ENCODE measurements around the gene MYB. TPM values are rescaled to one million over a fixed set of nuclear protein-coding genes. Genes with fewer than 3 reads are reported as not detected.
A peak's percentile ranks its signal among the peaks of the same experiment; 100 is the strongest.
"Not testable (repeated sequence)": the region's sequence is repeated elsewhere in the genome, so short reads cannot be mapped to it uniquely, and the experiment has no call there.

MYB gene
- 10 to 100 TPM; 36.6 to 37.2 TPM for total RNA-seq

- peak; percentile 87 for DNase-seq
- H3K36me3 Mint-ChIP-seq: peaks cover 21% of the 10 kb centered on the region
- peaks cover 42% of the 10 kb centered on the region for H3K4me1 Mint-ChIP-seq
- no peaks in the 10 kb centered on the region for H3K27me3 Mint-ChIP-seq
- H3K4me3 Mint-ChIP-seq: peak within 1 kb of the TSS; percentile 97
- peaks cover 1% of the 10 kb centered on the region for H3K9me3 Mint-ChIP-seq
- H3K27ac Mint-ChIP-seq: peak within 1 kb of the TSS; percentile 98
These were observed at the start of gene MYB for GRCh38 chr6:135180542-135181332. MYB (plus strand) TSS chr6:135181308; CDS start chr6:135181514, 206 bp downstream.

- Mint-ChIP-seq H3K27ac (no peak overlapping the region), H3K9me3 (no peaks in the 10 kb centered on the region), H3K4me3 (no peak overlapping the region), H3K27me3 (no peaks in the 10 kb centered on the region), H3K36me3 (peaks cover 2% of the 10 kb centered on the region), H3K4me1 (peaks cover 55% of the 10 kb centered on the region)
- no peak for DNase-seq
These were observed 48.3 kb upstream of the MYB start for GRCh38 chr6:135132776-135133175.

GRCh38 chr6:135135835-135136234 is 45.3 kb upstream of the MYB start:
- peak overlapping the region; percentile 22 for H3K27ac Mint-ChIP-seq
- no peak overlapping the region for H3K4me3 Mint-ChIP-seq
- DNase-seq: no peak
- no peaks in the 10 kb centered on the region for H3K9me3 Mint-ChIP-seq
- no peaks in the 10 kb centered on the region for H3K36me3 Mint-ChIP-seq
- H3K27me3 Mint-ChIP-seq: no peaks in the 10 kb centered on the region
- peaks cover 39% of the 10 kb centered on the region for H3K4me1 Mint-ChIP-seq

- Mint-ChIP-seq H3K4me3 (no peak overlapping the region), H3K36me3 (no peaks in the 10 kb centered on the region), H3K9me3 (no peaks in the 10 kb centered on the region), H3K27ac (no peak overlapping the region), H3K4me1 (peaks cover 39% of the 10 kb centered on the region), H3K27me3 (no peaks in the 10 kb centered on the region)
- no peak for DNase-seq
These were observed 43.3 kb upstream of the MYB start for GRCh38 chr6:135137826-135138225.

GRCh38 chr6:135141182-135141581 is 39.9 kb upstream of the MYB start:
- Mint-ChIP-seq H3K4me3 (no peak overlapping the region), H3K27ac (no peak overlapping the region), H3K9me3 (peaks cover 3% of the 10 kb centered on the region), H3K36me3 (peaks cover 4% of the 10 kb centered on the region), H3K27me3 (no peaks in the 10 kb centered on the region), H3K4me1 (peaks cover 47% of the 10 kb centered on the region)
- DNase-seq: no peak

GRCh38 chr6:135141728-135142127 is 39.4 kb upstream of the MYB start:
- Mint-ChIP-seq H3K4me1 (peaks cover 50% of the 10 kb centered on the region), H3K9me3 (peaks cover 3% of the 10 kb centered on the region), H3K4me3 (no peak overlapping the region), H3K27me3 (no peaks in the 10 kb centered on the region), H3K36me3 (peaks cover 5% of the 10 kb centered on the region), H3K27ac (no peak overlapping the region)
- no peak for DNase-seq

- not testable (repeated sequence) for H3K36me3 Mint-ChIP-seq, H3K27ac Mint-ChIP-seq, DNase-seq, H3K9me3 Mint-ChIP-seq, H3K4me3 Mint-ChIP-seq, H3K27me3 Mint-ChIP-seq
- H3K4me1 Mint-ChIP-seq: peaks cover 46% of the 10 kb centered on the region
These were observed 38.9 kb upstream of the MYB start for GRCh38 chr6:135142232-135142631.

- Mint-ChIP-seq H3K36me3 (peaks cover 5% of the 10 kb centered on the region), H3K4me1 (peaks cover 61% of the 10 kb centered on the region), H3K27ac (peak overlapping the region; percentile 93), H3K9me3 (peaks cover 3% of the 10 kb centered on the region), H3K4me3 (no peak overlapping the region), H3K27me3 (no peaks in the 10 kb centered on the region)
- DNase-seq: no peak
These were observed 36.4 kb upstream of the MYB start for GRCh38 chr6:135144673-135145062.

- Mint-ChIP-seq H3K27me3 (no peaks in the 10 kb centered on the region), H3K9me3 (peaks cover 3% of the 10 kb centered on the region), H3K36me3 (peaks cover 5% of the 10 kb centered on the region), H3K4me1 (peaks cover 61% of the 10 kb centered on the region), H3K27ac (peak overlapping the region; percentile 93), H3K4me3 (peak overlapping the region; percentile 62)
- DNase-seq: no peak
These were observed 35.9 kb upstream of the MYB start for GRCh38 chr6:135145063-135145800.

GRCh38 chr6:135146162-135146934 is 34.8 kb upstream of the MYB start:
- Mint-ChIP-seq H3K4me1 (peaks cover 54% of the 10 kb centered on the region), H3K36me3 (peaks cover 5% of the 10 kb centered on the region), H3K9me3 (peaks cover 4% of the 10 kb centered on the region), H3K27me3 (no peaks in the 10 kb centered on the region), H3K27ac (peak overlapping the region; percentile 93), H3K4me3 (no peak overlapping the region)
- no peak for DNase-seq

GRCh38 chr6:135147637-135148592 is 33.2 kb upstream of the MYB start:
- Mint-ChIP-seq H3K36me3 (peaks cover 5% of the 10 kb centered on the region), H3K4me1 (peaks cover 51% of the 10 kb centered on the region), H3K9me3 (peaks cover 9% of the 10 kb centered on the region), H3K4me3 (no peak overlapping the region), H3K27ac (peak overlapping the region; percentile 43), H3K27me3 (no peaks in the 10 kb centered on the region)
- DNase-seq: no peak

GRCh38 chr6:135148889-135149288 is 32.2 kb upstream of the MYB start:
- H3K4me3 Mint-ChIP-seq: no peak overlapping the region
- H3K36me3 Mint-ChIP-seq: peaks cover 5% of the 10 kb centered on the region
- no peak for DNase-seq
- peaks cover 55% of the 10 kb centered on the region for H3K4me1 Mint-ChIP-seq
- no peaks in the 10 kb centered on the region for H3K27me3 Mint-ChIP-seq
- no peak overlapping the region for H3K27ac Mint-ChIP-seq
- peaks cover 9% of the 10 kb centered on the region for H3K9me3 Mint-ChIP-seq

GRCh38 chr6:135149376-135149775 is 31.7 kb upstream of the MYB start:
- Mint-ChIP-seq H3K4me3 (no peak overlapping the region), H3K36me3 (peaks cover 5% of the 10 kb centered on the region), H3K4me1 (peaks cover 51% of the 10 kb centered on the region), H3K27me3 (no peaks in the 10 kb centered on the region), H3K27ac (peak overlapping the region; percentile 47), H3K9me3 (peaks cover 9% of the 10 kb centered on the region)
- no peak for DNase-seq

- H3K27me3 Mint-ChIP-seq, H3K36me3 Mint-ChIP-seq, H3K4me3 Mint-ChIP-seq, H3K27ac Mint-ChIP-seq, DNase-seq: not testable (repeated sequence)
- H3K9me3 Mint-ChIP-seq: peaks cover 10% of the 10 kb centered on the region
- H3K4me1 Mint-ChIP-seq: peaks cover 41% of the 10 kb centered on the region
These were observed 30.6 kb upstream of the MYB start for GRCh38 chr6:135150481-135150880.
